ENCODE measurements around the gene PDYN. TPM values are rescaled to one million over a fixed set of nuclear protein-coding genes. Genes with fewer than 3 reads are reported as not detected.

The PDYN gene
- total RNA-seq, 4 donors from 2014 or later = not detected

GRCh38 chr20:1964659-1965405 is 29.0 kb downstream of the PDYN start:
- Histone ChIP-seq H3K9me3 (no peaks in the 10 kb centered on the region), H3K4me1 (peaks cover 0 to 10% (median 3%) of the 10 kb centered on the region in 4 donors), H3K27me3 (peaks cover 7% of the 10 kb centered on the region), H3K27ac (no peak overlapping the region), H3K4me3 (no peak overlapping the region), H3K36me3 (no peaks in the 10 kb centered on the region)
- in situ Hi-C loops (cut with MboI; ENCODE audit: low pct_ligation_motif_present in 1 of 4, low pct_unique_long_range_greater_than_20kb in 1 of 4, low sequenced_read_pairs in 3 of 4) (loop anchor here (5.0 kb wide), 1 partner anchor 207 kb away; no protein-coding TSS in a partner anchor), intact Hi-C loops (cut with DNase I; ENCODE audit: low total_unique reads) (loop anchor here (2.0 kb wide), 1 partner anchor 208 kb away; no protein-coding TSS in a partner anchor)
- no peak for DNase-seq
- TF ChIP-seq EP300 (IDR thresholded peaks at IDR 0.05; ENCODE audit: low read depth) (no peak), POLR2A (IDR thresholded peaks at IDR 0.05) (no peak), POLR2AphosphoS5 (IDR thresholded peaks at IDR 0.05) (no peak), CTCF (IDR thresholded peaks at IDR 0.05) (no peak)
- 50 to 68% methylated on average over 11 to 14 of the region's 14 CpGs for WGBS, 2 donors (ENCODE audit: low coverage in 1 of 2)

GRCh38 chr20:1964061-1964460 is 29.8 kb downstream of the PDYN start:
- in situ Hi-C loops (cut with MboI; ENCODE audit: low pct_ligation_motif_present in 1 of 4, low pct_unique_long_range_greater_than_20kb in 1 of 4, low sequenced_read_pairs in 3 of 4) = no loop called here
- DNase-seq = no peak
- intact Hi-C loops (cut with DNase I; ENCODE audit: low total_unique reads) = loop anchor here (2.0 kb wide), 1 partner anchor 209 kb away; no protein-coding TSS in a partner anchor
- H3K27ac ChIP-seq = no peak overlapping the region
- H3K36me3 ChIP-seq = no peaks in the 10 kb centered on the region
- peaks cover 4% of the 10 kb centered on the region for H3K27me3 ChIP-seq
- WGBS, 2 donors (ENCODE audit: low coverage in 1 of 2) = 56 to 71% methylated on average over 4 of the region's 4 CpGs
- H3K9me3 ChIP-seq = no peaks in the 10 kb centered on the region
- H3K4me1 ChIP-seq = peaks cover 0 to 10% (median 3%) of the 10 kb centered on the region in 4 donors
- H3K4me3 ChIP-seq = no peak overlapping the region
- TF ChIP-seq POLR2A (IDR thresholded peaks at IDR 0.05) (no peak), EP300 (IDR thresholded peaks at IDR 0.05; ENCODE audit: low read depth) (no peak), CTCF (IDR thresholded peaks at IDR 0.05) (no peak), POLR2AphosphoS5 (IDR thresholded peaks at IDR 0.05) (no peak)

- no peaks in the 10 kb centered on the region for H3K9me3 ChIP-seq
- peaks cover 4% of the 10 kb centered on the region for H3K27me3 ChIP-seq
- H3K4me1 ChIP-seq = peaks cover 0 to 10% (median 3%) of the 10 kb centered on the region in 4 donors
- no peak for DNase-seq
- in situ Hi-C loops (cut with MboI; ENCODE audit: low pct_ligation_motif_present in 1 of 4, low pct_unique_long_range_greater_than_20kb in 1 of 4, low sequenced_read_pairs in 3 of 4) = no loop called here
- H3K36me3 ChIP-seq = no peaks in the 10 kb centered on the region
- intact Hi-C loops (cut with DNase I; ENCODE audit: low total_unique reads) = no loop called here
- no peak for TF ChIP-seq EP300 (IDR thresholded peaks at IDR 0.05; ENCODE audit: low read depth)
- no peak for TF ChIP-seq POLR2AphosphoS5 (IDR thresholded peaks at IDR 0.05)
- TF ChIP-seq CTCF (IDR thresholded peaks at IDR 0.05) = no peak
- no peak for TF ChIP-seq POLR2A (IDR thresholded peaks at IDR 0.05)
- WGBS, 2 donors (ENCODE audit: low coverage in 1 of 2) = 83 to 86% methylated on average over 3 to 5 of the region's 5 CpGs
- no peak overlapping the region for H3K4me3 ChIP-seq
- no peak overlapping the region for H3K27ac ChIP-seq
These were observed 32.5 kb downstream of the PDYN start for GRCh38 chr20:1961374-1961773.

GRCh38 chr20:1959156-1959555 is 34.7 kb downstream of the PDYN start:
- intact Hi-C loops (cut with DNase I; ENCODE audit: low total_unique reads) = no loop called here
- H3K9me3 ChIP-seq = no peaks in the 10 kb centered on the region
- in situ Hi-C loops (cut with MboI; ENCODE audit: low pct_ligation_motif_present in 1 of 4, low pct_unique_long_range_greater_than_20kb in 1 of 4, low sequenced_read_pairs in 3 of 4) = no loop called here
- H3K27ac ChIP-seq = no peak overlapping the region
- TF ChIP-seq POLR2AphosphoS5 (IDR thresholded peaks at IDR 0.05) (no peak), POLR2A (IDR thresholded peaks at IDR 0.05) (no peak), CTCF (IDR thresholded peaks at IDR 0.05) (no peak), EP300 (IDR thresholded peaks at IDR 0.05; ENCODE audit: low read depth) (no peak)
- H3K4me3 ChIP-seq = no peak overlapping the region
- H3K36me3 ChIP-seq = no peaks in the 10 kb centered on the region
- no peak for DNase-seq
- no peaks in the 10 kb centered on the region for H3K4me1 ChIP-seq
- no peaks in the 10 kb centered on the region for H3K27me3 ChIP-seq
- WGBS, 2 donors (ENCODE audit: low coverage in 1 of 2) = 76 to 79% methylated on average over 2 of the region's 2 CpGs
